OCI-LY3 (cell line): ENCODE measurements around the gene BPIFB4.

Experiments
- H2AFZ ChIP-seq: fragments of 200-600, 300-600 bp; shearing (Covaris generic); 2 replicates; pipeline ENCODE4 v1.6.0; 2014; ENCODE audit warnings: antibody characterized with exemption, low read depth, low read length
- H3K27ac ChIP-seq: fragments of 200-600, 300-600 bp; sonication (generic); 2 replicates; pipeline ENCODE4 v1.5.1; 2014; ENCODE audit warnings: mild to moderate bottlenecking, low read length, moderate library complexity, mixed read lengths
- H3K27me3 ChIP-seq: fragments of 200-600, 300-600 bp; sonication (generic); 2 replicates; pipeline ENCODE4 v1.6.1; 2014; ENCODE audit warnings: low read depth, low read length, mixed read lengths
- H3K36me3 ChIP-seq: fragments of 200-600, 300-600 bp; sonication (generic); replicated peaks from 2 replicates; pipeline ENCODE3; 2014; ENCODE audit warnings: low read depth, low read length, mixed read lengths
- H3K4me1 ChIP-seq: fragments of 300-600, 200-600 bp; sonication (generic); 2 replicates; pipeline ENCODE4 v1.6.1; 2014; ENCODE audit warnings: low read length, mixed read lengths
- H3K4me2 ChIP-seq: fragments of 200-600, 300-600 bp; sonication (generic); 2 replicates; pipeline ENCODE4 v1.6.1; 2014; ENCODE audit warnings: low read length, mixed read lengths
- H3K4me3 ChIP-seq: fragments of 300-600, 200-600 bp; sonication (generic); 2 replicates; pipeline ENCODE4 v1.5.1; 2014; ENCODE audit warnings: antibody characterized with exemption, mild to moderate bottlenecking, low read length, moderate library complexity
- H3K79me2 ChIP-seq: fragments of 300-600, 200-600 bp; shearing (Covaris generic); 2 replicates; pipeline ENCODE4 v1.6.1; 2014; ENCODE audit warnings: mild to moderate bottlenecking, low read length, mixed read lengths
- H3K9ac ChIP-seq: fragments of 300-600, 200-600 bp; shearing (Covaris generic); 2 replicates; pipeline ENCODE4 v1.6.0; 2014; ENCODE audit warnings: mild to moderate bottlenecking, low read length, moderate library complexity
- H3K9me3 ChIP-seq: fragments of 200-600, 300-600 bp; shearing (Covaris generic); 2 replicates; pipeline ENCODE4 v1.6.1; 2014; ENCODE audit warnings: low read length, mixed read lengths; ENCODE audit not compliant: insufficient read depth
- H4K20me1 ChIP-seq: fragments of 200-600, 300-600 bp; sonication (generic); 2 replicates; pipeline ENCODE4 v1.6.1; 2016; ENCODE audit warnings: low read length, mixed read lengths; ENCODE audit not compliant: insufficient read depth
- CTCF ChIP-seq: fragments of 200-600, 300-600 bp; sonication (generic); IDR thresholded peaks from 2 replicates; pipeline ENCODE4 v1.5.1; 2014; ENCODE audit warnings: antibody characterized with exemption, low read length, low read depth
- EZH2phosphoT487 ChIP-seq: fragments of 200-600 bp; shearing (Covaris generic); IDR thresholded peaks from 2 replicates; pipeline ENCODE4 v1.6.1; 2018; ENCODE audit warnings: antibody characterized with exemption, mixed run types, low read depth

Gene BPIFB4

GRCh38 chr20:33032555-33032954 is 46.9 kb upstream of the BPIFB4 start:
- H3K27ac ChIP-seq = no peak overlapping the region
- H3K27me3 ChIP-seq = peaks cover 24% of the 10 kb centered on the region
- H3K4me2 ChIP-seq = no peak overlapping the region
- no peaks in the 10 kb centered on the region for H3K36me3 ChIP-seq
- no peaks in the 10 kb centered on the region for H4K20me1 ChIP-seq
- H3K9ac ChIP-seq = no peak overlapping the region
- H3K4me3 ChIP-seq = no peak overlapping the region
- no peaks in the 10 kb centered on the region for H3K4me1 ChIP-seq
- no peak for TF ChIP-seq EZH2phosphoT487
- TF ChIP-seq CTCF = no peak
- no peaks in the 10 kb centered on the region for H3K9me3 ChIP-seq
- H2AFZ ChIP-seq = no peak overlapping the region
- H3K79me2 ChIP-seq = no peaks in the 10 kb centered on the region

GRCh38 chr20:33033381-33033780 is 46.1 kb upstream of the BPIFB4 start:
- H3K4me2 ChIP-seq = no peak overlapping the region
- H2AFZ ChIP-seq = no peak overlapping the region
- peaks cover 28% of the 10 kb centered on the region for H3K27me3 ChIP-seq
- TF ChIP-seq EZH2phosphoT487 (no peak), CTCF (no peak)
- no peak overlapping the region for H3K27ac ChIP-seq
- H3K4me1 ChIP-seq = no peaks in the 10 kb centered on the region
- H3K4me3 ChIP-seq = no peak overlapping the region
- H3K9me3 ChIP-seq = no peaks in the 10 kb centered on the region
- H3K79me2 ChIP-seq = no peaks in the 10 kb centered on the region
- no peak overlapping the region for H3K9ac ChIP-seq
- H3K36me3 ChIP-seq = no peaks in the 10 kb centered on the region
- no peaks in the 10 kb centered on the region for H4K20me1 ChIP-seq

GRCh38 chr20:33034115-33034514 is 45.3 kb upstream of the BPIFB4 start:
- Histone ChIP-seq H3K4me3 (no peak overlapping the region), H4K20me1 (no peaks in the 10 kb centered on the region), H3K79me2 (no peaks in the 10 kb centered on the region), H3K27ac (no peak overlapping the region), H3K9ac (no peak overlapping the region), H2AFZ (no peak overlapping the region), H3K4me2 (no peak overlapping the region), H3K36me3 (no peaks in the 10 kb centered on the region), H3K9me3 (no peaks in the 10 kb centered on the region), H3K27me3 (peaks cover 24% of the 10 kb centered on the region), H3K4me1 (no peaks in the 10 kb centered on the region)
- no peak for TF ChIP-seq EZH2phosphoT487
- TF ChIP-seq CTCF = no peak

GRCh38 chr20:33034901-33035492 is 44.4 kb upstream of the BPIFB4 start:
- H3K27ac ChIP-seq = no peak overlapping the region
- no peaks in the 10 kb centered on the region for H3K9me3 ChIP-seq
- no peak overlapping the region for H3K4me3 ChIP-seq
- H3K36me3 ChIP-seq = no peaks in the 10 kb centered on the region
- no peak overlapping the region for H3K9ac ChIP-seq
- H3K4me2 ChIP-seq = no peak overlapping the region
- H3K4me1 ChIP-seq = no peaks in the 10 kb centered on the region
- H3K79me2 ChIP-seq = no peaks in the 10 kb centered on the region
- TF ChIP-seq CTCF = no peak
- no peak for TF ChIP-seq EZH2phosphoT487
- no peaks in the 10 kb centered on the region for H4K20me1 ChIP-seq
- no peak overlapping the region for H2AFZ ChIP-seq
- H3K27me3 ChIP-seq = peaks cover 22% of the 10 kb centered on the region
